ENCODE measurements around the gene ZSCAN1. TPM values are rescaled to one million over a fixed set of nuclear protein-coding genes. Genes with fewer than 3 reads are reported as not detected.
A peak's percentile ranks its signal among the peaks of the same experiment; 100 is the strongest.

The ZSCAN1 gene
- total and polyA plus RNA-seq, 10 of the 15 experiments (the other 5 are each of a cell fraction or from before 2014, with no cell fraction given), result not detected

DNA sequence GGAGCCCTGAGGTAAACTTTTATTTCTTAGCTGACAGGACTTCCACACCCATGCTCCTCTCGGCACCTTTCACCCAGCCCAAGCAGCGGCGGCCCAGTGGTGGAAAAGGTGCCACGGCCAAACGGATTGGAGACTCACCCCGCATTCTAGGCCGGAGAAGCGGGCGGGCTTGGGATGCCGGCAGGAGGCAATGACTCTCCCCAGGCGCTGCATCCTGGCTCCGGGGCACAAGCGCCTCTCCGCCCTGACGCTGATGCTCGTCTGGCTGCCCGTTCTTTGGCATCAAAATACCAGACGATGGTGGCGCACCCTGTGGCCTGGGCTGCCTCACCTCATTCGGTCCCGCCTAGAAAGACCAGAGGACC, 24.5 kb upstream of the ZSCAN1 start:
- FAIRE-seq, result no peak
- in situ Hi-C loops (cut with MboI) (no loop called here), intact Hi-C loops (cut with micrococcal nuclease; ENCODE audit: unreplicated experiment) (no loop called here)
- CTCF ChIA-PET, result no interaction called here
- Histone ChIP-seq H2AFZ (ENCODE audit: control insufficient read depth, low read depth, low read length) (no peak overlapping the region), H3K27ac (ENCODE audit: control insufficient read depth, insufficient read depth) (no peak overlapping the region), H3K79me2 (ENCODE audit: control insufficient read depth, insufficient read depth, low read length) (no peaks in the 10 kb centered on the region), H4K20me1 (ENCODE audit: control insufficient read depth, insufficient read depth) (no peaks in the 10 kb centered on the region), H3K4me1 (ENCODE audit: control insufficient read depth, insufficient read depth, low read length) (no peaks in the 10 kb centered on the region), H3K36me3 (ENCODE audit: control insufficient read depth in 2 of 2, insufficient read depth in 2 of 2, low read length in 1 of 2) (no peaks in the 10 kb centered on the region), H3K9me3 (replicated peaks; ENCODE audit: control insufficient read depth, insufficient read depth, low read length) (peaks cover 30% of the 10 kb centered on the region), H3K9ac (ENCODE audit: control insufficient read depth, insufficient read depth, low read length) (no peak overlapping the region), H3K27me3 (replicated peaks in 1 of 2; ENCODE audit: control insufficient read depth in 2 of 2, insufficient read depth in 2 of 2, low read length in 1 of 2) (no peaks in the 10 kb centered on the region), H3K4me2 (ENCODE audit: control insufficient read depth, insufficient read depth) (peak overlapping the region; percentile 68), H3K4me3 (no peak overlapping the region)
- DNase-seq (ENCODE audit: low read depth, low spot score), result no peak
- RAD21 ChIA-PET (ENCODE audit: unreplicated experiment), result no interaction called here
- POLR2A ChIA-PET, result no interaction called here
- no peak for ATAC-seq
- SMC1A ChIA-PET (ENCODE audit: uncharacterized antibody, unreplicated experiment), result no interaction called here
- WGBS (ENCODE audit: insufficient coverage, insufficient replicate concordance, low lambda C conversion rate, missing lambda C conversion rate), result 42% methylated on average over 20 of the region's 21 CpGs
- BruUV-seq (replicated peaks), result no TSS peak
- TF ChIP-seq ZNF622 (IDR thresholded peaks at IDR 0.05), result no peak
- no peak for TF ChIP-seq KLF5 (IDR thresholded peaks at IDR 0.05; ENCODE audit: partially characterized antibody)
- TF ChIP-seq POLR2AphosphoS2 (IDR thresholded peaks at IDR 0.05; ENCODE audit: low read depth, low read length), result no peak
- TF ChIP-seq NFIC (IDR thresholded peaks at IDR 0.05; ENCODE audit: low read depth, low read length), result no peak
- TF ChIP-seq MXI1 (IDR thresholded peaks at IDR 0.05; ENCODE audit: low read depth, low read length), result no peak
- no peak for TF ChIP-seq ZBED1 (IDR thresholded peaks at IDR 0.05; ENCODE audit: borderline replicate concordance)
- no peak for TF ChIP-seq TCF7 (IDR thresholded peaks at IDR 0.05; ENCODE audit: borderline replicate concordance)
- TF ChIP-seq BMI1 (IDR thresholded peaks at IDR 0.05; ENCODE audit: borderline replicate concordance), result no peak
- TF ChIP-seq, protein P1, sequence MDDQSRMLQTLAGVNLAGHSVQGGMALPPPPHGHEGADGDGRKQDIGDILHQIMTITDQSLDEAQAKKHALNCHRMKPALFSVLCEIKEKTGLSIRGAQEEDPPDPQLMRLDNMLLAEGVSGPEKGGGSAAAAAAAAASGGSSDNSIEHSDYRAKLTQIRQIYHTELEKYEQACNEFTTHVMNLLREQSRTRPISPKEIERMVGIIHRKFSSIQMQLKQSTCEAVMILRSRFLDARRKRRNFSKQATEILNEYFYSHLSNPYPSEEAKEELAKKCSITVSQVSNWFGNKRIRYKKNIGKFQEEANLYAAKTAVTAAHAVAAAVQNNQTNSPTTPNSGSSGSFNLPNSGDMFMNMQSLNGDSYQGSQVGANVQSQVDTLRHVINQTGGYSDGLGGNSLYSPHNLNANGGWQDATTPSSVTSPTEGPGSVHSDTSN (IDR thresholded peaks at IDR 0.05; ENCODE audit: insufficient replicate concordance, low read depth, low read length), result no peak
- TF ChIP-seq NR2C2 (IDR thresholded peaks at IDR 0.05; ENCODE audit: borderline replicate concordance, control insufficient read depth, insufficient read length, low read depth), result no peak
- TF ChIP-seq, protein P2, sequence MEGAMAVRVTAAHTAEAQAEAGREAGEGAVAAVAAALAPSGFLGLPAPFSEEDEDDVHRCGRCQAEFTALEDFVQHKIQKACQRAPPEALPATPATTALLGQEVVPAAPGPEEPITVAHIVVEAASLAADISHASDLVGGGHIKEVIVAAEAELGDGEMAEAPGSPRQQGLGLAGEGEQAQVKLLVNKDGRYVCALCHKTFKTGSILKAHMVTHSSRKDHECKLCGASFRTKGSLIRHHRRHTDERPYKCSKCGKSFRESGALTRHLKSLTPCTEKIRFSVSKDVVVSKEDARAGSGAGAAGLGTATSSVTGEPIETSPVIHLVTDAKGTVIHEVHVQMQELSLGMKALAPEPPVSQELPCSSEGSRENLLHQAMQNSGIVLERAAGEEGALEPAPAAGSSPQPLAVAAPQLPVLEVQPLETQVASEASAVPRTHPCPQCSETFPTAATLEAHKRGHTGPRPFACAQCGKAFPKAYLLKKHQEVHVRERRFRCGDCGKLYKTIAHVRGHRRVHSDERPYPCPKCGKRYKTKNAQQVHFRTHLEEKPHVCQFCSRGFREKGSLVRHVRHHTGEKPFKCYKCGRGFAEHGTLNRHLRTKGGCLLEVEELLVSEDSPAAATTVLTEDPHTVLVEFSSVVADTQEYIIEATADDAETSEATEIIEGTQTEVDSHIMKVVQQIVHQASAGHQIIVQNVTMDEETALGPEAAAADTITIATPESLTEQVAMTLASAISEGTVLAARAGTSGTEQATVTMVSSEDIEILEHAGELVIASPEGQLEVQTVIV (IDR thresholded peaks at IDR 0.05; ENCODE audit: borderline replicate concordance, partially characterized antibody), result no peak
- no peak for TF ChIP-seq SREBF2 (IDR thresholded peaks at IDR 0.05; ENCODE audit: low read length)
- TF ChIP-seq RBBP5 (conservative IDR thresholded peaks at IDR 0.05), result no peak
- no peak for TF ChIP-seq RELA (IDR thresholded peaks at IDR 0.05; ENCODE audit: borderline replicate concordance, partially characterized antibody)
- no peak for TF ChIP-seq JUND (IDR thresholded peaks at IDR 0.05; ENCODE audit: low read depth, low read length)
- TF ChIP-seq, protein P3, sequence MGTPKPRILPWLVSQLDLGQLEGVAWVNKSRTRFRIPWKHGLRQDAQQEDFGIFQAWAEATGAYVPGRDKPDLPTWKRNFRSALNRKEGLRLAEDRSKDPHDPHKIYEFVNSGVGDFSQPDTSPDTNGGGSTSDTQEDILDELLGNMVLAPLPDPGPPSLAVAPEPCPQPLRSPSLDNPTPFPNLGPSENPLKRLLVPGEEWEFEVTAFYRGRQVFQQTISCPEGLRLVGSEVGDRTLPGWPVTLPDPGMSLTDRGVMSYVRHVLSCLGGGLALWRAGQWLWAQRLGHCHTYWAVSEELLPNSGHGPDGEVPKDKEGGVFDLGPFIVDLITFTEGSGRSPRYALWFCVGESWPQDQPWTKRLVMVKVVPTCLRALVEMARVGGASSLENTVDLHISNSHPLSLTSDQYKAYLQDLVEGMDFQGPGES (IDR thresholded peaks at IDR 0.05), result no peak
- TF ChIP-seq, protein P4, sequence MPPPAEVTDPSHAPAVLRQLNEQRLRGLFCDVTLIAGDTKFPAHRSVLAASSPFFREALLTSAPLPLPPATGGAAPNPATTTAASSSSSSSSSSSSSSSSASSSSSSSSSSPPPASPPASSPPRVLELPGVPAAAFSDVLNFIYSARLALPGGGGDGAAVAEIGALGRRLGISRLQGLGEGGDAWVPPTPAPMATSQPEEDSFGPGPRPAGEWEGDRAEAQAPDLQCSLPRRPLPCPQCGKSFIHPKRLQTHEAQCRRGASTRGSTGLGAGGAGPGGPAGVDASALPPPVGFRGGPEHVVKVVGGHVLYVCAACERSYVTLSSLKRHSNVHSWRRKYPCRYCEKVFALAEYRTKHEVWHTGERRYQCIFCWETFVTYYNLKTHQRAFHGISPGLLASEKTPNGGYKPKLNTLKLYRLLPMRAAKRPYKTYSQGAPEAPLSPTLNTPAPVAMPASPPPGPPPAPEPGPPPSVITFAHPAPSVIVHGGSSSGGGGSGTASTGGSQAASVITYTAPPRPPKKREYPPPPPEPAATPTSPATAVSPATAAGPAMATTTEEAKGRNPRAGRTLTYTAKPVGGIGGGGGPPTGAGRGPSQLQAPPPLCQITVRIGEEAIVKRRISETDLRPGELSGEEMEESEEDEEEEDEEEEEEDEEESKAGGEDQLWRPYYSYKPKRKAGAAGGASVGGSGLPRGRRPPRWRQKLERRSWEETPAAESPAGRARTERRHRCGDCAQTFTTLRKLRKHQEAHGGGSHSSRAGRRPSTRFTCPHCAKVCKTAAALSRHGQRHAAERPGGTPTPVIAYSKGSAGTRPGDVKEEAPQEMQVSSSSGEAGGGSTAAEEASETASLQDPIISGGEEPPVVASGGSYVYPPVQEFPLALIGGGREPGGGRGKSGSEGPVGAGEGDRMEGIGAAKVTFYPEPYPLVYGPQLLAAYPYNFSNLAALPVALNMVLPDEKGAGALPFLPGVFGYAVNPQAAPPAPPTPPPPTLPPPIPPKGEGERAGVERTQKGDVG (CRISPR knock-in tag; IDR thresholded peaks at IDR 0.05), result no peak

Measured in GM12878 (cell line).